Tibial nerve (tissue), 4 donors: ENCODE data around the gene INTS1. TPM values are rescaled to one million over a fixed set of nuclear protein-coding genes. Genes with fewer than 3 reads are reported as not detected.

Experiments
- DNase-seq, 2 donors: peaks; one replicate each; pipeline ENCODE4 v3.0.0-alpha.2; 2019; ENCODE audit warnings: low spot score in 2 of 2
- H3K27ac ChIP-seq, 4 donors: fragments of 200-600 bp; sonication (generic) in 3 of 4; one replicate each; pipeline ENCODE4 v1.5.1; 2017 to 2019; ENCODE audit warnings: mild to moderate bottlenecking in 1 of 4
- H3K27me3 ChIP-seq, 2 donors: fragments of 200-600 bp; sonication (generic) in 1 of 2; one replicate each; pipeline versions ENCODE4 v1.5.1 to v1.6.0; 2017 to 2019
- H3K36me3 ChIP-seq, 3 donors: fragments of 200-600 bp; sonication (generic); one replicate each; pipeline ENCODE4 v1.5.1; 2018 to 2019
- H3K4me1 ChIP-seq, 4 donors: fragments of 200-600 bp; sonication (generic) in 3 of 4; one replicate each; pipeline ENCODE4 v1.5.1; 2017 to 2019
- H3K4me3 ChIP-seq, 4 donors: fragments of 200-600 bp; sonication (generic) in 3 of 4; one replicate each; pipeline ENCODE4 v1.5.1; 2017 to 2019; ENCODE audit warnings: mild to moderate bottlenecking in 1 of 4, moderate library complexity in 1 of 4
- H3K9me3 ChIP-seq, 4 donors: fragments of 200-600 bp; sonication (generic) in 3 of 4; one replicate each; pipeline ENCODE4 v1.5.1; 2017 to 2019
- EP300 ChIP-seq, 2 donors: sonication (generic); formaldehyde crosslinking; IDR thresholded peaks; one replicate each; pipeline ENCODE4 v1.6.1; 2017; ENCODE audit warnings: antibody characterized with exemption in 2 of 2, mild to moderate bottlenecking in 1 of 2
- POLR2A ChIP-seq, 2 donors: fragments of 450-650 bp; IDR thresholded peaks; one replicate each; pipeline ENCODE4 v1.6.1; 2017; ENCODE audit warnings: antibody characterized with exemption in 2 of 2, mild to moderate bottlenecking in 2 of 2, moderate library complexity in 2 of 2
- WGBS, 2 donors: methylation state at CpG; one replicate each; pipeline ENCODE4 v1.1.5; 2018; 5-methylcytosine and 5-hydroxymethylcytosine counted together
- total RNA-seq, 4 donors: library from RNA; depleted of rRNA; stranded (reverse); fragments of >200 nt; gene quantifications; one replicate each; pipeline ENCODE4 v1.1.0, GENCODE V29; 2016
- TF ChIP-seq, protein P1 (sequence below), 5 experiments: fragments of 200-600 bp in 3 of 5; fragments of 450-650 bp in 2 of 5; sonication (generic) in 3 of 5; IDR thresholded peaks; one replicate each; pipeline ENCODE4 v1.5.1; 2016 to 2019; ENCODE audit warnings: antibody characterized with exemption in 5 of 5, mild to moderate bottlenecking in 3 of 5, moderate library complexity in 2 of 5

Gene INTS1
- total RNA-seq, 4 donors from 2014 or later: 45.7 to 81.6 (median 52.3) TPM

DNA sequence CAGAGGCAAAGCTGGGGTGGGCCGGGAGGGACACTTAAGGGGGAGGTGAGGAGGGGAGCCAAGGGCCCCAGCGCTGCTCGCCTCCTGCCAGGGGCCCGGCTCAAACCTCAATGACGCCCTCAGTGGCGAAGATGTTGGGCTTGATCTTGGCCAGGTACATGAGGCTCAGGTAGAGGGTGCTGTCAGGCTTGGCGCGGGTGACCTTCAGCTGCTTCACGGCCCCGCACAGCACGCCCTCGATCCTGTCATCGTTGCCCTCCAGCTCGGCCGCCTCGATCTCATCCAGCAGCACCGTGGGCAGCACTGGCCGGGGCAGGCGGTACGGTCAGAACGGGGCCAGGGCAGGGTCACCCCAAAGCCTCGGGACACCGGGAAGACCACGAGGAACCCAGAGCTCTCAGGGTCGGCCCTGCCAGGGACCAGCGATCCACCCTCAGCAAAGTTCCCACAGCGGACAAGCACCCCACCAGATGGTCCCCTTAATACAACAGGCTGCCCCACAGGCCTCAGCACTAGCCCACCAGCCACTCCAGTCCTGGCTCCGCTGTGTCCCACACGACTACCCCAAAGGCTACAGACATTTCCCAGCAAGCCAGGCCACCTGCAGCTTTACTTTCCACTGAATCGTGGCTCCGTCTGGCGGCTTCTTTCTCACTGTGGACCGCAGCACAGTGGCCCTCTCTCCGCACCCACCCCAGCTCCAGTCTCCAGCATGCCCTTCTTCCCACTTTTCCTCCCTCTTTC is 4.0 kb downstream of the INTS1 start:
- Histone ChIP-seq H3K4me1 (peaks cover 0 to 31% (median 11%) of the 10 kb centered on the region in 4 donors), H3K27me3 (no peaks in the 10 kb centered on the region), H3K9me3 (no peaks in the 10 kb centered on the region), H3K4me3 (no peak overlapping the region), H3K27ac (no peak overlapping the region), H3K36me3 (peaks cover 0 to 78% (median 18%) of the 10 kb centered on the region in 3 donors)
- no peak for DNase-seq
- 91 to 94% methylated on average over 32 of the region's 34 CpGs for WGBS, 2 donors
- TF ChIP-seq, protein P1, sequence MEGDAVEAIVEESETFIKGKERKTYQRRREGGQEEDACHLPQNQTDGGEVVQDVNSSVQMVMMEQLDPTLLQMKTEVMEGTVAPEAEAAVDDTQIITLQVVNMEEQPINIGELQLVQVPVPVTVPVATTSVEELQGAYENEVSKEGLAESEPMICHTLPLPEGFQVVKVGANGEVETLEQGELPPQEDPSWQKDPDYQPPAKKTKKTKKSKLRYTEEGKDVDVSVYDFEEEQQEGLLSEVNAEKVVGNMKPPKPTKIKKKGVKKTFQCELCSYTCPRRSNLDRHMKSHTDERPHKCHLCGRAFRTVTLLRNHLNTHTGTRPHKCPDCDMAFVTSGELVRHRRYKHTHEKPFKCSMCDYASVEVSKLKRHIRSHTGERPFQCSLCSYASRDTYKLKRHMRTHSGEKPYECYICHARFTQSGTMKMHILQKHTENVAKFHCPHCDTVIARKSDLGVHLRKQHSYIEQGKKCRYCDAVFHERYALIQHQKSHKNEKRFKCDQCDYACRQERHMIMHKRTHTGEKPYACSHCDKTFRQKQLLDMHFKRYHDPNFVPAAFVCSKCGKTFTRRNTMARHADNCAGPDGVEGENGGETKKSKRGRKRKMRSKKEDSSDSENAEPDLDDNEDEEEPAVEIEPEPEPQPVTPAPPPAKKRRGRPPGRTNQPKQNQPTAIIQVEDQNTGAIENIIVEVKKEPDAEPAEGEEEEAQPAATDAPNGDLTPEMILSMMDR (IDR thresholded peaks at IDR 0.05): no peak
- no peak for TF ChIP-seq POLR2A (IDR thresholded peaks at IDR 0.05)
- no peak for TF ChIP-seq EP300 (IDR thresholded peaks at IDR 0.05)

GRCh38 chr7:1499367-1500029 is 4.7 kb downstream of the INTS1 start:
- Histone ChIP-seq H3K4me1 (peaks cover 0 to 27% (median 11%) of the 10 kb centered on the region in 4 donors), H3K9me3 (no peaks in the 10 kb centered on the region), H3K27ac (no peak overlapping the region), H3K36me3 (peaks cover 0 to 85% (median 18%) of the 10 kb centered on the region in 3 donors), H3K27me3 (no peaks in the 10 kb centered on the region), H3K4me3 (no peak overlapping the region)
- TF ChIP-seq POLR2A (IDR thresholded peaks at IDR 0.05): no peak
- TF ChIP-seq, protein P1 (IDR thresholded peaks at IDR 0.05): no peak
- TF ChIP-seq EP300 (IDR thresholded peaks at IDR 0.05): no peak
- no peak for DNase-seq
- 88 to 89% methylated on average over 26 to 33 of the region's 33 CpGs for WGBS, 2 donors

- TF ChIP-seq EP300 (IDR thresholded peaks at IDR 0.05) (no peak), POLR2A (IDR thresholded peaks at IDR 0.05) (no peak)
- TF ChIP-seq, protein P1 (IDR thresholded peaks at IDR 0.05): no peak
- Histone ChIP-seq H3K27ac (no peak overlapping the region), H3K9me3 (no peaks in the 10 kb centered on the region), H3K4me3 (no peak overlapping the region), H3K27me3 (no peaks in the 10 kb centered on the region), H3K4me1 (peaks cover 0 to 24% (median 11%) of the 10 kb centered on the region in 4 donors), H3K36me3 (peaks cover 0 to 94% (median 18%) of the 10 kb centered on the region in 3 donors)
- 94 to 97% methylated on average over 43 to 49 of the region's 62 CpGs for WGBS, 2 donors
- DNase-seq: no peak
Measured at GRCh38 chr7:1498370-1499305, 5.6 kb downstream of the INTS1 start.

- no peak overlapping the region for H3K4me3 ChIP-seq
- H3K27me3 ChIP-seq: no peaks in the 10 kb centered on the region
- peaks cover 0 to 12% (median 3%) of the 10 kb centered on the region in 4 donors for H3K4me1 ChIP-seq
- H3K36me3 ChIP-seq: peaks cover 0 to 100% (median 18%) of the 10 kb centered on the region in 3 donors
- H3K27ac ChIP-seq: no peak overlapping the region
- DNase-seq: no peak
- 92% methylated on average over 34 to 37 of the region's 37 CpGs for WGBS, 2 donors
- no peaks in the 10 kb centered on the region for H3K9me3 ChIP-seq
- no peak for TF ChIP-seq POLR2A (IDR thresholded peaks at IDR 0.05)
- no peak for TF ChIP-seq EP300 (IDR thresholded peaks at IDR 0.05)
- TF ChIP-seq, protein P1 (IDR thresholded peaks at IDR 0.05): no peak
Measured at GRCh38 chr7:1497293-1497927, 6.8 kb downstream of the INTS1 start.
